Activated CD4-positive, alpha-beta T cell treated with anti-CD3 and anti-CD28 coated beads, Interleukin-2, Interleukin-4, amounts not matched to agents 100 ng/mL and 50 ng/mL, durations not matched to agents 16 hours and 8 hours (primary cell): ENCODE measurements around the gene ATF7.
"Not testable (repeated sequence)": the region's sequence is repeated elsewhere in the genome, so short reads cannot be mapped to it uniquely, and the experiment has no call there.

ENCODE experiments used
- DNase-seq: peaks from one replicate; pipeline ENCODE4 v3.0.0-alpha.2; 2020; ENCODE audit warnings: low spot score

ATF7 gene

GRCh38 chr12:53625946-53626701 lies at the start of gene ATF7:
ATF7 (minus strand) TSS chr12:53626382; CDS start chr12:53601000, 25,382 bp downstream.
- DNase-seq, result peak; percentile 98

GRCh38 chr12:53674977-53675700 lies 49.0 kb upstream of the ATF7 start:
- DNase-seq, result no peak

GRCh38 chr12:53670971-53671370 lies 44.8 kb upstream of the ATF7 start:
- DNase-seq, result peak; percentile 56

GRCh38 chr12:53670308-53670707 lies 44.1 kb upstream of the ATF7 start:
- DNase-seq, result no peak

GRCh38 chr12:53667080-53667479 lies 40.9 kb upstream of the ATF7 start:
- DNase-seq, result no peak

GRCh38 chr12:53664936-53665335 lies 38.8 kb upstream of the ATF7 start:
- no peak for DNase-seq

- no peak for DNase-seq
Measured at GRCh38 chr12:53664191-53664590, 38.0 kb upstream of the ATF7 start.

GRCh38 chr12:53660041-53660440 lies 33.9 kb upstream of the ATF7 start:
- DNase-seq, result no peak

- no peak for DNase-seq
Measured at GRCh38 chr12:53659571-53659981, 33.4 kb upstream of the ATF7 start.

- DNase-seq, result no peak
Measured at GRCh38 chr12:53659011-53659551, 32.9 kb upstream of the ATF7 start.

GRCh38 chr12:53657041-53657440 lies 30.9 kb upstream of the ATF7 start:
- DNase-seq, result no peak

- no peak for DNase-seq
Measured at GRCh38 chr12:53653595-53653994, 27.4 kb upstream of the ATF7 start.

- DNase-seq, result no peak
Measured at GRCh38 chr12:53652366-53652765, 26.2 kb upstream of the ATF7 start.

- DNase-seq, result no peak
Measured at GRCh38 chr12:53651737-53652136, 25.6 kb upstream of the ATF7 start.

- DNase-seq, result not testable (repeated sequence)
Measured at GRCh38 chr12:53646300-53646699, 20.1 kb upstream of the ATF7 start.

- DNase-seq, result no peak
Measured at GRCh38 chr12:53645165-53645564, 19.0 kb upstream of the ATF7 start.

- DNase-seq, result no peak
Measured at GRCh38 chr12:53644133-53644532, 18.0 kb upstream of the ATF7 start.

GRCh38 chr12:53643232-53643979 lies 17.2 kb upstream of the ATF7 start:
- DNase-seq, result no peak

GRCh38 chr12:53638057-53638456 lies 11.9 kb upstream of the ATF7 start:
- DNase-seq, result no peak

- DNase-seq, result no peak
Measured at GRCh38 chr12:53636641-53637040, 10.5 kb upstream of the ATF7 start.

- DNase-seq, result not testable (repeated sequence)
Measured at GRCh38 chr12:53635708-53636107, 9.5 kb upstream of the ATF7 start.

- DNase-seq, result no peak
Measured at GRCh38 chr12:53631721-53632120, 5.5 kb upstream of the ATF7 start.
